Activated naive CD8-positive, alpha-beta T cell treated with anti-CD3 and anti-CD28 coated beads, Interleukin-2, amount 10 ng/mL, durations not matched to agents 7 days and 5 days (primary cell): ENCODE measurements around the gene STX2. TPM values are rescaled to one million over a fixed set of nuclear protein-coding genes. Genes with fewer than 3 reads are reported as not detected.
"Not testable (repeated sequence)": the region's sequence is repeated elsewhere in the genome, so short reads cannot be mapped to it uniquely, and the experiment has no call there.

Experiments
- ATAC-seq: fragments of 150-1000 bp; cut with Tn5 transposase; one replicate; pipeline ENCODE4 v1.10.0; 2021; ENCODE audit warnings: low read depth, moderate library complexity
- POLR2A ChIA-PET: fragments of 350-600 bp; sonication (Branson Sonifier 250); formaldehyde crosslinking; loops from one replicate; lab custom pipeline; 2021; ENCODE audit warnings: antibody characterized with exemption; lab: Charles Lee
- DNase-seq: peaks from one replicate; pipeline ENCODE4 v3.0.0; 2021
- H3K27ac Mint-ChIP-seq: one replicate; pipeline ENCODE4 v1.8.0; 2022; ENCODE audit warnings: mild to moderate bottlenecking, mixed read lengths
- H3K27me3 Mint-ChIP-seq: one replicate; pipeline ENCODE4 v1.8.0; 2022; ENCODE audit warnings: mild to moderate bottlenecking, moderate library complexity, mixed read lengths
- H3K36me3 Mint-ChIP-seq: one replicate; pipeline ENCODE4 v1.8.0; 2021; ENCODE audit warnings: mild to moderate bottlenecking, mixed read lengths
- H3K4me1 Mint-ChIP-seq: one replicate; pipeline ENCODE4 v1.8.0; 2021; ENCODE audit warnings: mixed read lengths
- H3K4me3 Mint-ChIP-seq: one replicate; pipeline ENCODE4 v1.8.0; 2022; ENCODE audit warnings: mild to moderate bottlenecking, moderate library complexity, mixed read lengths
- H3K9me3 Mint-ChIP-seq: one replicate; pipeline ENCODE4 v1.8.0; 2021; ENCODE audit warnings: mixed read lengths
- total RNA-seq, 2 experiments: library from RNA; stranded (reverse); gene quantifications; one replicate each; pipeline ENCODE4 v1.2.3, GENCODE V29; 2021

Gene STX2
- total RNA-seq, result 10 to 100 TPM; 20.7 to 22.5 TPM

- peak; percentile 91 for ATAC-seq
- no peaks in the 10 kb centered on the region for H3K27me3 Mint-ChIP-seq
- H3K4me1 Mint-ChIP-seq, result peaks cover 34% of the 10 kb centered on the region
- peak within 1 kb of the TSS; percentile 87 for H3K4me3 Mint-ChIP-seq
- peaks cover 5% of the 10 kb centered on the region for H3K36me3 Mint-ChIP-seq
- DNase-seq, result peak; percentile 96
- H3K27ac Mint-ChIP-seq, result peak within 1 kb of the TSS; percentile 68
- H3K9me3 Mint-ChIP-seq, result no peaks in the 10 kb centered on the region
- POLR2A ChIA-PET, result interaction anchor here (1.1 kb wide), 1 partner anchor 35 kb away, joined by 3 read pairs; no protein-coding TSS in a partner anchor
Observed at GRCh38 chr12:130838951-130839769, at the start of gene STX2. Gene STX2 (minus strand): TSS chr12:130839250. CDS start chr12:130839099, 151 bp downstream.

- H3K27ac Mint-ChIP-seq, H3K4me3 Mint-ChIP-seq, H3K27me3 Mint-ChIP-seq, ATAC-seq, H3K4me1 Mint-ChIP-seq, POLR2A ChIA-PET, H3K36me3 Mint-ChIP-seq, DNase-seq, H3K9me3 Mint-ChIP-seq: not testable (repeated sequence)
Observed at GRCh38 chr12:130887190-130887589, 48.1 kb upstream of the STX2 start.

- DNase-seq, result no peak
- Mint-ChIP-seq H3K27me3 (no peaks in the 10 kb centered on the region), H3K36me3 (peaks cover 12% of the 10 kb centered on the region), H3K27ac (no peak overlapping the region), H3K9me3 (no peaks in the 10 kb centered on the region), H3K4me1 (peaks cover 31% of the 10 kb centered on the region), H3K4me3 (no peak overlapping the region)
- no peak for ATAC-seq
- POLR2A ChIA-PET, result no interaction called here
Observed at GRCh38 chr12:130881548-130881947, 42.5 kb upstream of the STX2 start.

- peak overlapping the region; percentile 9 for H3K4me3 Mint-ChIP-seq
- H3K4me1 Mint-ChIP-seq, result peaks cover 32% of the 10 kb centered on the region
- peaks cover 13% of the 10 kb centered on the region for H3K36me3 Mint-ChIP-seq
- no peak for DNase-seq
- ATAC-seq, result no peak
- H3K27me3 Mint-ChIP-seq, result no peaks in the 10 kb centered on the region
- peak overlapping the region; percentile 40 for H3K27ac Mint-ChIP-seq
- no peaks in the 10 kb centered on the region for H3K9me3 Mint-ChIP-seq
- POLR2A ChIA-PET, result interaction anchor here (0.6 kb wide), 1 partner anchor 851 kb away, joined by 3 read pairs; no protein-coding TSS in a partner anchor
Observed at GRCh38 chr12:130881046-130881445, 42.0 kb upstream of the STX2 start.

- peak overlapping the region; percentile 74 for H3K27ac Mint-ChIP-seq
- peaks cover 37% of the 10 kb centered on the region for H3K4me1 Mint-ChIP-seq
- peak overlapping the region; percentile 73 for H3K4me3 Mint-ChIP-seq
- no peak for DNase-seq
- POLR2A ChIA-PET, result interaction anchor here (0.6 kb wide), 1 partner anchor 852 kb away, joined by 3 read pairs; no protein-coding TSS in a partner anchor
- H3K9me3 Mint-ChIP-seq, result no peaks in the 10 kb centered on the region
- peaks cover 18% of the 10 kb centered on the region for H3K36me3 Mint-ChIP-seq
- H3K27me3 Mint-ChIP-seq, result no peaks in the 10 kb centered on the region
- ATAC-seq, result peak; percentile 67
Observed at GRCh38 chr12:130880411-130880885, 41.4 kb upstream of the STX2 start.

GRCh38 chr12:130879781-130880389, 40.8 kb upstream of the STX2 start:
- Mint-ChIP-seq H3K4me3 (peak overlapping the region; percentile 73), H3K27me3 (no peaks in the 10 kb centered on the region), H3K9me3 (no peaks in the 10 kb centered on the region), H3K4me1 (peaks cover 41% of the 10 kb centered on the region), H3K27ac (no peak overlapping the region), H3K36me3 (peaks cover 23% of the 10 kb centered on the region)
- POLR2A ChIA-PET, result no interaction called here
- DNase-seq (peak; percentile 33), ATAC-seq (no peak)

- Mint-ChIP-seq H3K36me3 (peaks cover 28% of the 10 kb centered on the region), H3K4me1 (peaks cover 46% of the 10 kb centered on the region), H3K27ac (peak overlapping the region; percentile 72), H3K9me3 (no peaks in the 10 kb centered on the region), H3K27me3 (no peaks in the 10 kb centered on the region), H3K4me3 (peak overlapping the region; percentile 17)
- ATAC-seq (no peak), DNase-seq (no peak)
- POLR2A ChIA-PET, result no interaction called here
Observed at GRCh38 chr12:130879212-130879686, 40.2 kb upstream of the STX2 start.

- Mint-ChIP-seq H3K9me3 (no peaks in the 10 kb centered on the region), H3K4me1 (peaks cover 51% of the 10 kb centered on the region), H3K4me3 (no peak overlapping the region), H3K27me3 (no peaks in the 10 kb centered on the region), H3K36me3 (peaks cover 33% of the 10 kb centered on the region), H3K27ac (no peak overlapping the region)
- DNase-seq, result no peak
- POLR2A ChIA-PET, result interaction anchor here (1.7 kb wide), 1 partner anchor 11 kb away, joined by 4 read pairs; no protein-coding TSS in a partner anchor
- ATAC-seq, result no peak
Observed at GRCh38 chr12:130878193-130879185, 39.4 kb upstream of the STX2 start.

GRCh38 chr12:130877333-130877732, 38.3 kb upstream of the STX2 start:
- Mint-ChIP-seq H3K9me3 (no peaks in the 10 kb centered on the region), H3K4me1 (peaks cover 60% of the 10 kb centered on the region), H3K27ac (no peak overlapping the region), H3K27me3 (no peaks in the 10 kb centered on the region), H3K4me3 (no peak overlapping the region), H3K36me3 (peaks cover 43% of the 10 kb centered on the region)
- ATAC-seq, result no peak
- DNase-seq, result no peak
- POLR2A ChIA-PET, result interaction anchor here (1.7 kb wide), 1 partner anchor 10 kb away, joined by 4 read pairs; no protein-coding TSS in a partner anchor

- Mint-ChIP-seq H3K9me3 (no peaks in the 10 kb centered on the region), H3K4me3 (no peak overlapping the region), H3K36me3 (peaks cover 43% of the 10 kb centered on the region), H3K4me1 (peaks cover 60% of the 10 kb centered on the region), H3K27me3 (no peaks in the 10 kb centered on the region), H3K27ac (no peak overlapping the region)
- ATAC-seq (no peak), DNase-seq (no peak)
- POLR2A ChIA-PET, result interaction anchor here (1.7 kb wide), 1 partner anchor 9 kb away, joined by 4 read pairs; no protein-coding TSS in a partner anchor
Observed at GRCh38 chr12:130876758-130877157, 37.7 kb upstream of the STX2 start.

GRCh38 chr12:130876297-130876696, 37.2 kb upstream of the STX2 start:
- DNase-seq, result no peak
- Mint-ChIP-seq H3K9me3 (no peaks in the 10 kb centered on the region), H3K36me3 (peaks cover 43% of the 10 kb centered on the region), H3K27ac (no peak overlapping the region), H3K4me1 (peaks cover 61% of the 10 kb centered on the region), H3K27me3 (no peaks in the 10 kb centered on the region), H3K4me3 (no peak overlapping the region)
- POLR2A ChIA-PET, result interaction anchor here (1.7 kb wide), 1 partner anchor 9 kb away, joined by 4 read pairs; no protein-coding TSS in a partner anchor
- ATAC-seq, result no peak

GRCh38 chr12:130875708-130876107, 36.7 kb upstream of the STX2 start:
- DNase-seq, H3K9me3 Mint-ChIP-seq, H3K4me3 Mint-ChIP-seq, POLR2A ChIA-PET, H3K27me3 Mint-ChIP-seq, ATAC-seq: not testable (repeated sequence)
- Mint-ChIP-seq H3K27ac (peak overlapping the region; percentile 47), H3K36me3 (peaks cover 43% of the 10 kb centered on the region), H3K4me1 (peaks cover 61% of the 10 kb centered on the region)
